Caco-2 (cell line): ENCODE data around the gene RPL22L1. TPM values are rescaled to one million over a fixed set of nuclear protein-coding genes. Genes with fewer than 3 reads are reported as not detected.

Experiments used
- BruUV-seq: library from RNA; stranded (reverse); fragments of 400-500 nt; replicated peaks from 2 replicates; lab custom pipeline; 2021; lab: Mats Ljungman, UMichigan
- CTCF ChIA-PET: fragments of 300-600 bp; sonication (Branson Sonifier 250); formaldehyde crosslinking; loops from one replicate; lab custom pipeline; 2022; ENCODE audit warnings: antibody characterized with exemption; lab: Charles Lee
- POLR2A ChIA-PET: fragments of 300-600 bp; sonication (Branson Sonifier 250); formaldehyde crosslinking; loops from one replicate; lab custom pipeline; 2022; ENCODE audit warnings: antibody characterized with exemption; lab: Charles Lee
- DNase-seq, 2 experiments: peaks; one replicate each; pipeline versions ENCODE4 v3.0.0 to v3.0.0-alpha.2; 2020 to 2022
- H3K27me3 ChIP-seq: replicated peaks from 2 replicates; pipeline ENCODE4 v1.6.0; 2011; ENCODE audit warnings: low read length; ENCODE audit not compliant: control insufficient read depth, insufficient read depth
- H3K36me3 ChIP-seq: 2 replicates; pipeline ENCODE4 v1.5.1; 2011; ENCODE audit warnings: low read length; ENCODE audit not compliant: control insufficient read depth, insufficient read depth
- H3K4me1 ChIP-seq: fragments of 250-450 bp; sonication (Bioruptor Pico); 2 replicates; pipeline ENCODE4 v1.5.1; 2020; ENCODE audit warnings: mild to moderate bottlenecking
- H3K4me3 ChIP-seq: 2 replicates; pipeline ENCODE4 v1.5.1; 2011; ENCODE audit warnings: low read depth, mild to moderate bottlenecking, control low read depth, low read length
- H3K9me3 ChIP-seq: fragments of 250-450 bp; sonication (Bioruptor Pico); 2 replicates; pipeline ENCODE4 v1.5.1; 2020; ENCODE audit warnings: mild to moderate bottlenecking, moderate library complexity
- H3K27ac Mint-ChIP-seq: one replicate; pipeline ENCODE4 v1.8.0; 2022; ENCODE audit warnings: mixed read lengths; ENCODE audit not compliant: unreplicated experiment
- H3K27me3 Mint-ChIP-seq: one replicate; pipeline ENCODE4 v1.8.0; 2022; ENCODE audit warnings: mixed read lengths; ENCODE audit not compliant: insufficient read depth, unreplicated experiment
- H3K36me3 Mint-ChIP-seq: one replicate; pipeline ENCODE4 v1.8.0; 2022; ENCODE audit warnings: mild to moderate bottlenecking, mixed read lengths; ENCODE audit not compliant: insufficient read depth, unreplicated experiment
- H3K4me1 Mint-ChIP-seq: one replicate; pipeline ENCODE4 v1.8.0; 2022; ENCODE audit warnings: low read depth, mixed read lengths; ENCODE audit not compliant: unreplicated experiment
- H3K4me3 Mint-ChIP-seq: one replicate; pipeline ENCODE4 v1.8.0; 2022; ENCODE audit warnings: mild to moderate bottlenecking, moderate library complexity, mixed read lengths; ENCODE audit not compliant: unreplicated experiment
- H3K9me3 Mint-ChIP-seq: one replicate; pipeline ENCODE4 v1.8.0; 2022; ENCODE audit warnings: mixed read lengths; ENCODE audit not compliant: unreplicated experiment
- CTCF ChIP-seq, 2 experiments: fragments of 200-600 bp in 1 of 2; IDR thresholded peaks; 1 replicate in 1 of 2; 2 replicates in 1 of 2; pipeline versions ENCODE4 v1.5.1 to v1.8.0; 2011 to 2022; ENCODE audit warnings: antibody characterized with exemption in 1 of 2, control low read depth in 1 of 2, inconsistent platforms in 1 of 2, low read depth in 1 of 2, low read length in 1 of 2, mild to moderate bottlenecking in 1 of 2, moderate library complexity in 1 of 2; ENCODE audit not compliant: insufficient read depth in 1 of 2, severe bottlenecking in 1 of 2, unreplicated experiment in 1 of 2
- intact Hi-C: fragments of 100-400 bp; cut with micrococcal nuclease; formaldehyde crosslinking; loops from one replicate; pipeline ENCODE4 v1.10.0; 2022; ENCODE audit not compliant: unreplicated experiment
- total RNA-seq: library from RNA; stranded (reverse); gene quantifications from 2 replicates; pipeline ENCODE4 v1.2.3, GENCODE V29; 2022

RPL22L1 gene
- total RNA-seq, 1 experiment from 2014 or later: 31.1 TPM

DNA sequence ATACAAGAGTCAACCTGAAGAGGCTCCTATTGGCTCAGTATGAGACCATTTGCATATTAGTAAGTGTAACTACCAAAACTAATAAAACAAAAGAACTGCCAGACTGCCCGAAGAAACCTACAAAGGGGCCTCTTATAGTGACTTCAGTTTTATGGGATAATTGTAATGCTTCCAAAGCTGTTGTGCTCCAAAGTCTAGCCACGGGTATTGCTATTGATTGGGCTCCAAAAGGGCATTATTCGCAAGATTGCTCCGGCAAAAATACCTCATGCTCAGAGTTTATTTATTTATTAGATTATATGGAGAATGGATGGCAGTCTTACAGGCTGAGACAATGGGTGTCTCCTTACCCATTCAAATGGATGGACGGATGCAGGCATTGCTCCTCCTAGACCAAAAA lies 11.4 kb downstream of the RPL22L1 start:
- no peaks in the 10 kb centered on the region for H3K27me3 Mint-ChIP-seq
- ChIA-PET POLR2A (no interaction called here), CTCF (no interaction called here)
- intact Hi-C loops: no loop called here
- no peak for DNase-seq
- H3K4me3 ChIP-seq: no peak overlapping the region
- no peak overlapping the region for H3K4me3 Mint-ChIP-seq
- H3K4me1 Mint-ChIP-seq: peaks cover 13% of the 10 kb centered on the region
- no peak for TF ChIP-seq CTCF (IDR thresholded peaks at IDR 0.05; ENCODE audit: insufficient read depth in 1 of 2, low read depth in 1 of 2, low read length in 1 of 2, severe bottlenecking in 1 of 2, unreplicated experiment in 1 of 2)
- H3K9me3 Mint-ChIP-seq: no peaks in the 10 kb centered on the region
- no peaks in the 10 kb centered on the region for H3K36me3 ChIP-seq
- H3K27me3 ChIP-seq: no peaks in the 10 kb centered on the region
- no TSS peak for BruUV-seq
- 0 out of 2 replicates have a peak, but pooled peaks cover 10% of the 10 kb centered on the region for H3K4me1 ChIP-seq
- no peaks in the 10 kb centered on the region for H3K9me3 ChIP-seq
- no peak overlapping the region for H3K27ac Mint-ChIP-seq
- H3K36me3 Mint-ChIP-seq: peaks cover 12% of the 10 kb centered on the region

- Histone ChIP-seq H3K4me1 (no peaks in the 10 kb centered on the region), H3K4me3 (no peak overlapping the region), H3K27me3 (no peaks in the 10 kb centered on the region), H3K9me3 (no peaks in the 10 kb centered on the region), H3K36me3 (no peaks in the 10 kb centered on the region)
- CTCF ChIA-PET: no interaction called here
- H3K9me3 Mint-ChIP-seq: no peaks in the 10 kb centered on the region
- TF ChIP-seq CTCF (IDR thresholded peaks at IDR 0.05; ENCODE audit: insufficient read depth in 1 of 2, low read depth in 1 of 2, low read length in 1 of 2, severe bottlenecking in 1 of 2, unreplicated experiment in 1 of 2): no peak
- DNase-seq: no peak
- H3K27ac Mint-ChIP-seq: no peak overlapping the region
- BruUV-seq: no TSS peak
- no peaks in the 10 kb centered on the region for H3K27me3 Mint-ChIP-seq
- H3K4me3 Mint-ChIP-seq: no peak overlapping the region
- H3K4me1 Mint-ChIP-seq: no peaks in the 10 kb centered on the region
- H3K36me3 Mint-ChIP-seq: no peaks in the 10 kb centered on the region
- POLR2A ChIA-PET: interaction anchor here (0.6 kb wide), 1 partner anchor 33 kb away, joined by 7 read pairs; no protein-coding TSS in a partner anchor
- intact Hi-C loops: no loop called here
Observed at GRCh38 chr3:170852324-170852723, 17.7 kb downstream of the RPL22L1 start.

DNA sequence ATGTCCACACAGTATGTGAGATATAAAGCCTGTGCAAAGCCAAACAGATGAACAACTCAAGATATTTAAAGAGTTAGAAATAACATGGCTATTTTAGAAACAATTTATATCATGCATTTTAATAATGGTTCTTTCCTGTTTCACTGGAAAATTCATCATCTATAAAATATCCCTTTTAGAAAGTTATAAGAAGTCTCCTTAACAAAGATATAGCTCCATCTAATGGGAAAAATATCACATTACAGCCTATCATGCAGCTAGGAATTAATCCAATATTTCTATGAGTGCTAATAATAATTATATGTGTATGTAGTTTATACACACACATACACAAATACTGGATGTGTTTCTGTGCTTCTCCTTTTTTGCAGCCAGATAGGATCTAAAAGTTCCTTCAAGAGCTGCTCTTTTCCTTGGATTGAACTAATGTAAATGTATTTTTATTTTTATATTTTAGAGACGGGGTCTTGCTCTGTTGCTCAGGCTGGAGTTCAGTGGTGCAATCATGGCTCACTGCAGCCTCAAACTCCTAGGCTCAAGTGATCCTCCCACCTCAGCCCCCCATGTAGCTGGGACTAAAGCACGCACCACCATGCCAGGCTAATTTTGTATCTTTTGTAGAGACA lies 21.6 kb downstream of the RPL22L1 start:
- POLR2A ChIA-PET: no interaction called here

More for the DNA sequence above, 21.6 kb downstream of the RPL22L1 start:
- no peak overlapping the region for H3K4me3 ChIP-seq
- no peak overlapping the region for H3K4me3 Mint-ChIP-seq
- no peak for DNase-seq
- CTCF ChIA-PET: interaction anchor here (0.6 to 1.1 kb wide), 8 partner anchors 8 to 437 kb away, joined by 3 to 8 read pairs (median 4); no protein-coding TSS in a partner anchor
- H3K36me3 ChIP-seq: no peaks in the 10 kb centered on the region
- no peaks in the 10 kb centered on the region for H3K9me3 ChIP-seq
- no peaks in the 10 kb centered on the region for H3K4me1 ChIP-seq
- no peaks in the 10 kb centered on the region for H3K9me3 Mint-ChIP-seq
- BruUV-seq: no TSS peak
- H3K36me3 Mint-ChIP-seq: no peaks in the 10 kb centered on the region
- TF ChIP-seq CTCF (IDR thresholded peaks at IDR 0.05; ENCODE audit: insufficient read depth in 1 of 2, low read depth in 1 of 2, low read length in 1 of 2, severe bottlenecking in 1 of 2, unreplicated experiment in 1 of 2): peak; percentile 10 to 28
- H3K4me1 Mint-ChIP-seq: no peaks in the 10 kb centered on the region
- H3K27ac Mint-ChIP-seq: no peak overlapping the region
- no peaks in the 10 kb centered on the region for H3K27me3 ChIP-seq
- intact Hi-C loops: loop anchor here (1.0 kb wide), 1 partner anchor 434 kb away; no protein-coding TSS in a partner anchor
- peaks cover 4% of the 10 kb centered on the region for H3K27me3 Mint-ChIP-seq
